ENCODE data around the gene SET.

GRCh38 chr9:128684065-128684324 lies 5.0 kb upstream of the SET start:
- TF ChIP-seq, protein P1, sequence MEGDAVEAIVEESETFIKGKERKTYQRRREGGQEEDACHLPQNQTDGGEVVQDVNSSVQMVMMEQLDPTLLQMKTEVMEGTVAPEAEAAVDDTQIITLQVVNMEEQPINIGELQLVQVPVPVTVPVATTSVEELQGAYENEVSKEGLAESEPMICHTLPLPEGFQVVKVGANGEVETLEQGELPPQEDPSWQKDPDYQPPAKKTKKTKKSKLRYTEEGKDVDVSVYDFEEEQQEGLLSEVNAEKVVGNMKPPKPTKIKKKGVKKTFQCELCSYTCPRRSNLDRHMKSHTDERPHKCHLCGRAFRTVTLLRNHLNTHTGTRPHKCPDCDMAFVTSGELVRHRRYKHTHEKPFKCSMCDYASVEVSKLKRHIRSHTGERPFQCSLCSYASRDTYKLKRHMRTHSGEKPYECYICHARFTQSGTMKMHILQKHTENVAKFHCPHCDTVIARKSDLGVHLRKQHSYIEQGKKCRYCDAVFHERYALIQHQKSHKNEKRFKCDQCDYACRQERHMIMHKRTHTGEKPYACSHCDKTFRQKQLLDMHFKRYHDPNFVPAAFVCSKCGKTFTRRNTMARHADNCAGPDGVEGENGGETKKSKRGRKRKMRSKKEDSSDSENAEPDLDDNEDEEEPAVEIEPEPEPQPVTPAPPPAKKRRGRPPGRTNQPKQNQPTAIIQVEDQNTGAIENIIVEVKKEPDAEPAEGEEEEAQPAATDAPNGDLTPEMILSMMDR (IDR thresholded peaks at IDR 0.05 in 4 of 5, conservative IDR thresholded peaks at IDR 0.05 in 1 of 5), result no peak
- TF ChIP-seq POLR2A (IDR thresholded peaks at IDR 0.05), result no peak
